GM18868 (cell line): ENCODE results near the gene ADAM10.
A peak's percentile ranks its signal among the peaks of the same experiment; 100 is the strongest.

Source experiments
- ATAC-seq: cut with Tn5 transposase; IDR thresholded peaks from one replicate; pipeline ENCODE4 v1.9.1; 2021; ENCODE audit warnings: mild to moderate bottlenecking, moderate library complexity; ENCODE audit not compliant: unreplicated experiment

The ADAM10 gene

DNA sequence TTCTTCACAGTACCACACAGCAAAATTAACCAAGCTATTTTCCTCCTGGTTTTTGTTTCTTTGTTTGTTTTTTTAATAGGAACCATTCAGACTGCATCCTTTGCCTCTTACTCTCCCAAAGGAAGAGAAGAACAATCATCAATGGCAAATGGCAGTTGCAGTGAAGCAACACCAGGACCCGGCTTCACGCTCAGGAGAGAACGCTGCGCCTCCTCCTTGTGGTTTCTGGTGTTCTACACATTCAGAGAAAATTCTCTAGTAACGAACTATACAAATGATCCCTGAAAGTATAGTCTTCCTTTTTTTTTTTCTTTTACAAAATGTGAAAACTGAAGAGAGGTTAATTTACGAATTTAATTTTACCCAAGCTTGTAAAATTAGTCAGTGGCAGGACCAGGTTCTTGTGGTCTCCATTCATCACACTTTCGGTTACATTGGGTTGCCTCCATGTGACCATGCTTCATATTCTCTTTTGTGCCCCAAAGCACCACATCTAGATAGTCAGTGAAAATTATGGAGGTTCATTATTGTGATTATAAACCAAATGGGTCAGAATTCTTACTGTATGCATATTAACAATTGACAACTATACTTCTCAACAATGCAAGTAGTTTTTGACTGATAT, 11.0 kb upstream of the ADAM10 start:
- no peak for ATAC-seq

DNA sequence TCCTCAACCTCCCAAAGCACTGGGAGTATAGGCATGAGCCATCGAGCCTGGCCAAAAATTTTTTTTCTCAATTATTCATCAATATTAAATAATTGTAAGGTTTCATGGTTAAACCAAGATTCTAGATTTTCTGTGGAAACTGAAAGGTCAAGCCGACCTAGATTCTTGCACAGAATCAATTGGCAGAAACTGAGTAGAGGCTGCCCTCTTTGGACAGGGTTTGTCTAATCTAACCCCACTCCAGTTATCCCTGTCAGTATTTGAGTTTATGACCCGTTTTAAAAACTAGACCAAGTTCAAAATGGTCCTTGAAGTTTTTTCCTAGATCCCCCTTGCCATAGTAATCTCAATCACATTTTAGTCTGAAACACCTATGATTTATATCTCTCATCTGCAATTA, 8.6 kb upstream of the ADAM10 start:
- no peak for ATAC-seq

DNA sequence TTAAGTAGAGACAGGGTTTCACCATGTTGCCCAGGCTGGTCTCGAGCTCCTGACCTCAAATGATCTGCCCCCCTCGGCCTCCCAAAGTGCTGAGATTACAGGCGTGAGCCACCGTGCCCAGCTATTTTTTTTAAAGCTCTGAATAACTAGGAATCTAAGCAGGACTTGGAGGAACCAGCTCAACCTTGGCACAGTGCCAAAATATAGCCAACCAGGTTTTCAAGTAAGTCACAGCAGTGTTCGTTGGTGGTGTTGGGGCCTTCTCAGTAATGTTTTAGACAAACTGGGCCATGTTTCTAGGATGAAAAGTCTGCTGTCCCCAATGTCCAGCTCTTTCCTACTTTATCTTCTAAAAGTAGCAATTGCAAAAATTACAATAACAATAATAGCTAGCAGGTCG, 6.4 kb upstream of the ADAM10 start:
- no peak for ATAC-seq

DNA sequence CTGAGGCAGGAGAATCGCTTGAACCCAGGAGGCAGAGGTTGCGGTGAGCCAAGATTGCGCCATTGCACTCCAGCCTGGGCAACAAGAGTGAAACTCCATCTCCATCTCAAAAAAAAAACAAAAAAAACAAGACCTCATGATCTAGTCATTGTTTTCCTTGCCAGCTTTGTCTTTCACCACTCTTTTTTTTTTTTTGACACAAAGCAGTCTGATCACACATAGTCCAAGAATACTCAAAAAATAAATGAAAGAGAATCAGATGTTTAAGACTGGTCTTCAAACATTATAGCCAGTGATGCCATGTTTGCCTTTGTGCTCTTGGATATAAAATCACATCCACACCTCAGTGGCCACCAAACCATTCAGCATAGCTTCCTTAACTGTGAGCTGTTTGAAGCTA, 5.8 kb upstream of the ADAM10 start:
- ATAC-seq, result no peak

DNA sequence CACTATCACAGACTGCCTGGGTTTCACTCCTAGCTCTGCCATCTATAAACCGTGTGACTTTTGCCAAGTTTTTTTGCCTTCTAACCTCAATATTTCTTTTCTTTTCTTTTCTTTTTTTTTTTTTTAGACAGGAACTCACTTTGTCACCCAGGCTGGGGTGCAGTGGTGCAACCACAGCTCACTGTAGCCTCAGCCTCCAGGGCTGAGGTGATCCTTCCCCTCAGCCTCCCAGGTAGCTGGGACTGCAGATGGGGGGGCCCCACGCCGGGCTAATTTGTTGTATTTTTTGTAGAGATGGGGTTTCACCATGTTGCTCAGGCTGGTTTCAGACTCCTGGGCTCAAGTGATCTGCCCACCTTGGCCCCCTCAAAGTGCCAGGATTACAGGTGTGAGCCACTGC, 3.2 kb upstream of the ADAM10 start:
- no peak for ATAC-seq

DNA sequence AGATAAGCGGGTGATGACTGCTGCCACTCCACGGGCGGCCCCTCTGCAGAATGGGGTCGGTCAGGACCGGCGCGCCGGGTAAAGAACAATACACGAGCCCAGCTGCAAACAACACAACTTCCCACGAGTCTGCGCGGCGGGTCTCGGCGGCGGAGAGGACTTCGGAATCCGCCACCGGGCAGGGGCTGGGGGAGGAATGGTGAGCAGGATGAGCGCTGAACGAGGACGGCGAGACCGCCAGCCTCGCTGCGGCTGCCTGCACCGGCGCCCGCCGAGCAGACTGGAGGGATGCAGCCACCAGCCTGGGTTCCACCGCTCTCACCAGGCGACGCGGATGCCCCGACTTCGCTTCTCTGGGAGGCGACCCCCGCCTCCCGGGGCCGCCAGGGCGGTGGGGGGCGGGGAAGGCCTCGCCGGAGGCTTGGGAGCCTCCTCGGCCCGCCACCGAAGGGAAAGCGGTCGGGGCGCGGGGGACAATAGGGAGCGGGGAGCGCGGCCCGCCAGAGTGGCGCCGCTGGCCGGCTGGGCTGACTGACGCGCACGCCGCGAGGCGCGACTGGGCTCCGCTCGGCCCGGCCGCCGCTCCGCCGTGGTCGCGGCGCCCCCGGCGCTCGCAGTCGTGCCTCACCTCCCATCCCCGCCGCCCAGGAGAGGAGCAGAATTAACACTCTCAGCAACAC, 515 bp downstream of the ADAM10 start:
- peak; percentile 28 for ATAC-seq

DNA sequence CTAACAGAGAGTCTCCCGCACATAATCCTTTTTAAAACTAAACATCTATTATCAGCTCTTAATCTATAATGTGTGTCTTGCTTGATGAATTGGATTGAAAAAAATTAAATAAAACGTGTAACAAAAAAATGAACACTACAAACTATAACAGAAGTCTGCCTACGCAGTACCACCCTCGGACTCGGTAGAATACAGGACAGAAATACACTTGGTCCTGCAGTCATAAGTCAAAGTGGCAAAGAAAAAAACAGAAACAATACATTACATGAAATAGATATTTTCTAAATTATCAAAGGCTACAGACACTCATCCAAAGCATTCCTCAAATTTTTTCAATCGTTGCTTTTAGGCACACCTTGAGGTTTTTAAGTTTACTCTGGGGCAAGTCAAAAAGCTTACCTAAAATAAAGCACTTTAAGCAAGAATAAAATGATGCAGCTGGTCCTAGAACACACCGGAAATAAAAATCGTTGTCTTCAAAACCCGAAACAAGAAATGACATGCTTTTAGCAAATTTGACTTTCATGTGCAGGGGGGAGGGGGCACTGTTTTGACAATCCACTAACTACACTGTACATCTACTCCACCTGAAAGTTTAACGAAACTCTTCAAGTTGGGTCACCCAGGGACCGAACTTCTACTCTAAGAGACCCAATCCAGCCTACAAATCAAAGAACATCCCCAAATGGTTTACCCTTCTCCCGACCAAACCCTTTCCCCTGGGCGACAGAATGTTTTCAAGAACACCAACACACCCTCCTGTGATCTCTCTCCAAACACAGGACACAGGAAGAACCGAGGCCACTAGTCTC, 1.3 kb downstream of the ADAM10 start:
- ATAC-seq, result no peak

DNA sequence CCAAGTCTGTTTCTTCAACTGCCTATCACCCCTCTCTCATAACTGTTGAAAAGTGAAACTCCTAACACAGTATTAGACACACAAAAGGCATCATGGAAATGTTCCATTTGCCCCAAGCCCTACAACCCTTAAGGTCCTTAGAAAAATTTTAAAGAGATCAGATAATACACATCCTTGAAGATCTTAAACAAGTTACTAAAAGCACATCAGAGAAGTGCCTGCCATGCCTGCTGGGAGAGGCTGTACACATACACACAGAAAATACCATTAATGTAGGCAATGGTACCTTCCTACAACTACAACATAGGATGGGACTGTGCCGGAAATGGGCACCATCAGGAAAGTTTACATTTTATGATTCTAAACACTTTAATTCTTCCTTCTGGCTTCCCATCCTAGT, 3.3 kb downstream of the ADAM10 start:
- ATAC-seq, result no peak

DNA sequence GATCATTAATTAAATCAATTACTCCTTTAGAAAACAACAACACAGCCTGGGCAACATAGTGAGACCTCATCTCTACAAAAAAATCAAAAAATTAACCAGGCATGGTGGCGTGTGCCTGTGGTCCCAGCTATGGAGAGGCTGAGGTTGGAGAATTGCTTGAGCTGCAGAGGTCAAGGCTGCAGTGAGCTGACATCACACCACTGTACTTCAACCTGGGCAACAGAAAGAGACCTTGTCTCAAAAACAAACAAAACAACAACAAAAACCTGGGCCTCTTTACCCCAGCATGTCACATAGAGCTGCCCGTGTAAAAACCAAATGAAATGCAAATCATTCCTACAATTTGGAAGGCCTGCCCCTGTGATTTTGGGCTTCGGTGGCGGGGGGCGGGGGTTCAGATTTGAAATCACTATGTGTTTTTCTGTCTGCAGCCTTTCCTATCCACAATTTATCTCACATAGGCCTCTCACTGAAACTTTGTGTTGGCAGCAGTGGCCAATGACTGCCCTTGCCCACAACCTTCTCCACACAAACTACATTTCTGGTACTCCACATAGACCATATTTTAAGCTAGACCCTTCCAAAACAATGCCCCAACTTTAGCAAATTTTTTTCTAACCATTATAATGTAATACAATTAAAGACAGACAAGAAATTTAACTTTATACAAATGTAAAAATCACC, 6.5 kb downstream of the ADAM10 start:
- ATAC-seq, result no peak

DNA sequence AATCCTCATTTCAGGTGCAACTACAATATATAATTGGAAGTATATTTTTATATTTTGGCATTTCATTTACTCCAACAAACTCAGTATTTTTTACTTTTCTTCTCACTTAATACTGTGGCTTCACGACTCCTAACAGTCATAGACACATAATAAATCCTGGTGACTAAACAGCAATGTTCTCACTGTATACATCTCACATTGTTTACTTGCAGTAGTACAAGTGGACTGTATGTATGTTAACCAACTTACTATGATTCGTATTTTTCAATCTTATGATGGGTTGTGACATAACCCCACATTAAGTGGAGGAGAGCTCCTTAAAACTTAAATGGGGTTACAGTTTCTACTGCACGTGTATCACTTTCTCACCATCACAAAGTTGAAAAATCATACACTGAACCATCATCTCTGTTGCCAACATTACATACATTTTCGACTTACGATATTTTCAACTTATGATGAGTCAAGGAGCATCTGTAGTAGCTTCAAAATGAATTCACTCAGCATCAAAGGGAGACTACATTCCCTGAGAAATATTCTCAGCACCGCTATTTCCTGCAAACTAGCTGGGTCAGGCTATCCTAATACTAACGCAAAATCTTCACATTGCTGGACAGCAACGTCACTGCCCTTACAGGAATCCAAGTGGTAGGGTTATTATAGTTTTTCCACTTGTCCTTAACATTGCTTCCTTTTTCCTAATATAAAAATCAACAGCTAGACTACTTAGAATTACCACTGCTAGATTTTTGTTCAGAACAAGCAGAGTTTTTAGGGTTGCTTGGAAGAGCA, 7.3 kb downstream of the ADAM10 start:
- ATAC-seq, result no peak

DNA sequence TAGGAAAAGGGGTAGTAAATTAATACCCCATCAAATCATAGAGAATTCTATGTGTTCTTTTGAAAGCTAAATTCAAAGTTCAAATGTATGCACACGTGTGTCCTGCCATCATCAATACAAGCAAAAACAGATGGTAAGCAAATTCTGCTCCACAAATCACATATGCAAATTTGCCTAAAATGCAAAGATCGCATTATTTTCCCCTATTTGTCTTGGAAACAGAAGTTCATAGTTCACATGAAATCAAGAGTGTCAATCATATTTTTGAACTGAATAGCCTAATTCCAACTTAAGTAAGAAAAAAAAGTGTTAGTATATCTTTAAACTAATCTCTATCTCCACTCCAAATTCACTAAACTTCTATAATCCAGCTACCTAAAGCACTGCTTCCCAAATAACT, 8.5 kb downstream of the ADAM10 start:
- ATAC-seq, result no peak

DNA sequence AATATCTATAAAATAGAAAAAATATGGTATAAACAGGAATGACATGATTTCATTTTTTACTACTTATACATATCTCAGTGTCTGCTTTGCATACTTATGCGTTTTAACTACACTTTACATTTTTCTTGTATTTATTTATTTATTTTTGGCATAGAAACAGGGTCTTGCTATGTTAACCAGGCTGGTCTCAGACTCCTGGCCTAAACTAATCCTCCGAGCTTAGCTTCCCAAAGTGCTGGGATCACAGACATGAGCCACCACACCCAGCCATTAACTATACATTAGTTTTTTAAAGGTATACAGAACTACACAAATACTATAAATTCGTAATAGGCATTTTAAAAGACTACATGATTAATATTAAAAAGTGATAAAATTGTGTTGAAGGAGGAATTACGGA, 9.1 kb downstream of the ADAM10 start:
- ATAC-seq, result no peak

DNA sequence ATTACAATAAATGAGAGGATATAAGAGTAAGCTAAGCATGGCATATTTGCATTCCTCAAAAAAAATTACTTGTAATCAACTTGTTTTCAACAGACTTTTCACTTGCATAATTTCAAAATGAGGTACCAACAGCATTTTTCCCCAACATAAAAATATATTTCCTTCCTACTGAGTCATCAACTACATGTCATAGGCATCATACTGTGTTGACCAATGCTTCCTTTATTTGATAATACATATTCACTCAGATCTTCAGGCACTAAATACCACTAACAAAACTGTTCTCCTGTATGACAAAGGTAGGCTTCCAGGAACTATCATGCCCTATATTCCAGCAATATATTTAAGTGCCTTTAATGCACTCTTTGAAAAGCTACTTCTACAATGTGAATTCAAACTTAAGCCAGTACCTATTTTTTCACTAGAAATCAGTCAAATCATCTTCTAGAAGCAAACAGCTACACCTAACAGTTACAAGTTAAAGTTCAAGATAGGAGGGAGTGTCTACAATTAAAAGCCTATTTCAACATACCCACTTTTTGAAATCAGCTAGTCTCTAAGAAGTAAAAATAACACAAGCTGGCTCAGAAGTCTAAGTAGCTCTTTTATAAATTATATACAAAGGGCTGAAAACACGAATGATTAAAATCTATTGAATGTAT, 11.3 kb downstream of the ADAM10 start:
- no peak for ATAC-seq

DNA sequence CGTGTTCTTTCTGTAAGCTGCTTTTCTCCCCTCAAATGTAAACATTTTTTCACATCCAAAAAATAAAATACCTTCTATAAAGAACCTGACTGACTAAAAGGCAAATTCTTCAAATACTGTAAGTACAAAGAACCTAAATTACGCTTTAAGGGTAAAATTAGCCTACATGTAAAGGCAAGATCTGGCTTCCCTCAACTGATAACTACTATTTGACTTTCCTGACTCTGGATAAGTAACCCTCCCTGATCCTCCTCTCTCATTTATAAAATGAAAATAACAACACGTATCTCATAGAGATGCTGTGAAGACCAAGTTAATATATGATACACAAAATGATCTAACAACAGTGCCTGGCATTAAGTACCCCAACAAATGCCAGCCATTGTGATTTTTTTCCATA, 12.2 kb downstream of the ADAM10 start:
- no peak for ATAC-seq

DNA sequence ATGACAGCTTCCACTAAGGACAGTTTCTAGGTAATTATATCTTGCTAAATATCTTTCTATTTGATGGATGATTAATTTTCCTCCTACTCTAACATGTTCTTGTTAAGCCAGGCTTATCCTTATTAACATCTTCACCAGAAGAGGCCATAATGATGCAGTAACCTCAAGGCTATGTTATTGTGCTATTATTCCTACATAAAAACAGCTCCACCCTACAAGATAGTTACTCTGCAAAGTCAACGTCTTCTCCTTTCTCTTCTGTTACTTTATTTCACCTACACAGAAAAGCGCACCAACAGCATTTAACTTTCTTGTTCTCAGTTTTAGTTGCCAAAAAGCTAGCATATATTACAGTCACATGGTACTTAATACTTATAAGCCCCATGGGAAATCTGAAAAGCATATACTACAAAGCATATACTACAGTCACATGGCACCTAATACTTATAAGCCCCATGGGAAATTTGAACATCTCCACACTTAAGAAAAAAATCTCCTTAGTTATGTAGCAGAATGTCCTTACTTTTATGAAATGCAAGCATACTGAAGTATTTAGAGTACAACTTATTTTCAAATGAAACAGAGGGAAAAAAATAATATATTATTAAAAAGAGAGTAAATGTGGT, 13.4 kb downstream of the ADAM10 start:
- no peak for ATAC-seq

DNA sequence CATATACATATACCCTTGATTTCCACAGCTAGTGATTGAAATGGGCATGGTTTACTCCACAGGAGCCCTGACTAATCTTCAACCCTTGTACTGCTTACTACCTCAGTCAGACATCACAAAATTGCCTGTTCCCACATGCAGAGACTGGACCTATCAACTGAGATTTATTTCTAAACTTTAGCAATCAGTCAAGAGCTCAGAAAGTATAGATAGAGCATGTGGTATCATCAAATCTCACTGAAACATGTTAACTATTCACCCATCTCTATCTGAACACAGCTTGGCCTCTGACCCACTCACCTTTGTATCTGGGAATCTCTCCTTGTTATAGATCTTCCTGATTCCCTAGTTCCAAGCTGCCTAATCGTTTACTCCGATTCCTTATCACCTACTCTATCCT, 14.6 kb downstream of the ADAM10 start:
- no peak for ATAC-seq

DNA sequence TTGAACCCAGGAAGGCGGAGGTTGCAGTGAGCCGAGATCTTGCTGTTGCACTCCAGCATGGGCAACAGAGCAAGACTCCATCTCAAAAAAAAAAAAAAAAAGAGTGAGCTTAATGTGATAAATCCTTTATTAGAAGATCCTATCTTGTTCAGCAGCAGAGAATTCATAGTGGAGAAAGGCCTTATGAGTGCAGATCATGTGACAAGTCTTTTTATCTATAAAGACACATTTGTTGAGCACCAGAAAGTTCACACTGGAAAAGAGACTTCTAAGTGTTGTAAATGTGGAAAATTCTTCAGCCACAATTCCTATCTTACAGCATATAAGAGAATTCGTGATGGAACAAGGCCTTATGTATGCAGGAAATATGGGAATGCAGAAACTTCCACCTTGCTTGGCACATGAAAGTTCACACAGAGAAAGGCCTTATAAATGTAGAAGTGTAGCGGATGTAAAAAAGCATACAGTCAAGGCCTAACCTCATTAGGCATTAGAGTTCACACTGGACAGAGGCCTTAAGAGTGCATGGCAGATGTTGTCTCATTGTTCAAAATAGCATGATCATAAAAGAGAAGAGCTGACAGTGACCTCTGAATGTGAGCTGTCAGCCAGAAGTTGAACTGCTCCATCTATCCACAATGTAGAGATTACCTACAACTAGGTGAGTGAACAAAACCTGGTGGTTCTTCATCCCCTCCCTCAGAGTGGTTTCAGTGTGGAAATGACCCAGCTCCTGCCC, 16.7 kb downstream of the ADAM10 start:
- no peak for ATAC-seq

DNA sequence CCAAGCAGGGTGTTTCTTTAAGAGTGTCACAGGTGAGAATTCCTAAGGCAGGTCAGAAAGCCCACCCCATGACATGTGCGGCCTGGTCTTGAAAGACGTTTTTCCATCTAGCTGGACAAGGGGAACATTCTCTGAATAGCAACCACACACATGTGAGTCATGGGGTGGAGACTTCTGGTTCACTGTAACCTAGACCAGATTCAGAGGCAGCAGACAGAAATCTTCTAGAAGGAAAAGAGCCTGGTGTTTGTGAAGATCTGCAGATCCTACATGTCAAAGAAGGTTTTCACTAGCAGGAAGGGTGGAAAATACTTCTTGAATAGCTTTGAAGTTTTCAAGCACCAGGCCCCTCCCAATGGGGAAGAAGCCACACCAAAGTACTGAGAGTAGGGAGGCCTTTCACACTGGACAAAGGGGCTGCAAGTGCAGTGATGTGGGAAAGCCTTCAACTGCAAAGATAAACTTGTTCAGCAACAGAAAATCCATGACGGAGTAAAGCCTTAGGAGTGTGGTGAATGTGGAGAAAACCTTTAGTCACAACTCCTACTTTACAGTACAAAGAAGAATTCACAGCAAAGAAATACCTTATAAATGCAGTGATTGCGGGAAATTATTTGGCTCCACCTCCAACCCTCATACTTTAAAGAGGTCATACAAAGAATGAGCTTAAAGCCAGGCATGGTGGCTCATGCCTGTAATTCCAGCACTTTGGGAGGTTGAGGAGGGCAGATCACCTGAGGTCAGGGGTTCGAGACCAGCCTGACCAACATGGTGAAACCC, 17.6 kb downstream of the ADAM10 start:
- ATAC-seq, result no peak
